ENCODE measurements around the gene SWT1. TPM values are rescaled to one million over a fixed set of nuclear protein-coding genes. Genes with fewer than 3 reads are reported as not detected.
"Not testable (repeated sequence)": the region's sequence is repeated elsewhere in the genome, so short reads cannot be mapped to it uniquely, and the experiment has no call there.

The SWT1 gene
- total RNA-seq, 1 donor from 2014 or later = 13.3 TPM

DNA sequence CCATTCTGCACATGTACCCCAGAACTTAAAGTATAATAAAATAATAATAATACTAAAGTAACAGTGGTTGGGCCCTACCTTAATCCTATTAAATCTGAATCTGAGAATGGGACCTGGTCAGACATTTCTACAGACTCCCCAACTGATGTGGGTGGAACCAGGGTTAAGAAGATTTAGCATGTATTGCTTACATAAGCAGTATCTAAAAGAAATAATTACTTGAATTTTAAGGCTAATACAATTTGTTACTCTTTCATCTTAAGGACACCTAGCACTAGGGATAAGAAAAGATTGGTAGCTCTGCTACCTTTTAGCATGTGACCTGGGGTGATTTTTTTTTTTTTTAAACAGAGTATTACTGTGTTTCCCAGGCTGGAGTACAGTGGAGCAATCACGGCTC, 80.7 kb downstream of the SWT1 start:
- ATAC-seq = no peak
- intact Hi-C loops (cut with DNase I) = no loop called here
- DNase-seq (ENCODE audit: low spot score) = no peak

DNA sequence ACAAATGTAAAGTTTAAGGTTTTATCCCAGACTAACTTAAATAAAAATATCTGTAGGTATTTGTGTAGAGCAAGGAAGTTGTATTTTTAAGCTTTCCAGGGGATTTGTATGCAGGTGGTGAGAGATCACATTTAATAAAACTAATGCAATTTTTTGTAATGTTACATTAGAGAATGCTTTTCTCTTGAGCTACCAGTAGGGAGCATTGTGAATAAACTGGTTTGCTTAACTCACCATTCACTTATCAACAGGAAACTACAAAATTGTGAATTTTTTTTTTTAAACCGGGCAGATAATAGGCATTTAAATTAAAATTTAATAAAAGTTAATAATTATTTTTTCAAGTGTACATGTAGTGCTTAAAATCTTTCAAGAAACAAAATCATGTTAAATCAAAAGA, 81.5 kb downstream of the SWT1 start:
- intact Hi-C loops (cut with DNase I) = no loop called here
- ATAC-seq (no peak), DNase-seq (ENCODE audit: low spot score) (no peak)

DNA sequence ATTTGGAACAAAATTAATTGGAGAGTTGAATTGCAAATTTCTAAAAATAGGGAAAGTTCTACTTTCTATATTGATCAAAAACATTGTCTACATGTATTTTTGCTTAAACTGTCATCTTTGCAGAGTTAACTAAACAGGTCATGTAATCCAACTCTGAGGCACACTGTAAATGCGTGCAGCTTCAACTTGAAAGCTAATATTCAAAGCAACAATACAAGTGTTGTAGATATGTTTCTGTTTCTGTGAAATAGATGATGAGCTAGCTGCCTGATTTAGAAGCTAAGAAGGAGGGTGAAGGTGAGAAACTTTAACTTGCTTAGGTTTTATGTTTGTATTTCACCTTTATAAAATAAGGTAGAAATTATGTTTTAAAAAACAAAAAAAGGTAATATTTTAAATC, 82.9 kb downstream of the SWT1 start:
- ATAC-seq (no peak), DNase-seq (ENCODE audit: low spot score) (no peak)
- intact Hi-C loops (cut with DNase I) = no loop called here

DNA sequence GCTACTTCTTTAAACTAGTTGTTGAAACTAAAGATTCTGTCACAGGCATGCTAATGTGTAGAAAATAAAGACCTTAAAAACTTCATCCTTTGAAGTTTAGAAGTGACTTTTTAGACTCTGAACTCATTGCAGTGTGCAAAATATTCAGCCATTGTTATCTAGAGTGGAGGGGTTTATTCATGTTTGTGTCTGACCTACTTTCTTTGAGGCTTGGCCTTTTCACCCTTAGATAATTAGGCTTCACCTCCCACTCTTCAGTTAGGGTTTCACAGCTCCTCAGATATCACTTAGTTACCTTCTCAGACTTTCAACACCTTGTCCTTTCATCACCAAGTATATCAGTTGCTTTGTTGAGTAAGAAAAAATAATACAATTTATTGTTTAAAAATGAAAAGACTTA, 84.2 kb downstream of the SWT1 start:
- intact Hi-C loops (cut with DNase I) = no loop called here

DNA sequence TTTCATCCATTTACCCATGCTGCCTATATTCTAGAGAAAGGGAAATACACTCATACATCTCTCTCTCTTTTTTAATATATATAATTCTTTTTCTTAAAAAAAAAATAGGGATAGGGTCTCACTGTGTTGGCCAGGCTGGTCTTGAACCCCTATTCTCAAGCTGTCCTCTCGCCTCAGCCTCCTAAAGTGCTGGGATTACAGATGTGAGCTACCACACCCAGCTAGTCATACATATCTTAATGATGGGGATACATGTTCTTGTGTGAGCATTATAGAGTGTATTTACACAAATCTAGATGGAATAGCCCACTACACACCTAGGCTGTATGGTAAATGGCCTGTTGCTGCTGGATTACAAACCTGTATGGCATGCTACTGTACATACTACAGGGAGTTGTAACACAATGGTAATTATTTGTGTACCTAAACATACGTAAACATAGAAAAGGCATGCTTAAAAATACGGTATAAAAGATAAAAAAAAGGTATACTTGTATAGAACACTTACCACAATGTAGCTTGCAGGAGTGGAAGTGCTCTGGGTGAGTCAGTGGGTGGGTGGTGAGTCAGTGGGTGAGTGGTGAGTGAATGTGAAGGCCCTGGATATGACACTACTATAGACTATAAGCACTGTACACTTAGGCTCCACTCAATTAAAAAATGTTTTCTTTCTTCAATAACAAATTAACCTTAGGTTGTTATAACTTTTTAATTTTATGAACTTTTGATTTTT, 87.2 kb downstream of the SWT1 start:
- no peak for ATAC-seq
- no peak for DNase-seq (ENCODE audit: low spot score)
- intact Hi-C loops (cut with DNase I) = no loop called here

More for the DNA sequence above, 84.2 kb downstream of the SWT1 start:
- no peak for ATAC-seq
- DNase-seq (ENCODE audit: low spot score) = no peak

DNA sequence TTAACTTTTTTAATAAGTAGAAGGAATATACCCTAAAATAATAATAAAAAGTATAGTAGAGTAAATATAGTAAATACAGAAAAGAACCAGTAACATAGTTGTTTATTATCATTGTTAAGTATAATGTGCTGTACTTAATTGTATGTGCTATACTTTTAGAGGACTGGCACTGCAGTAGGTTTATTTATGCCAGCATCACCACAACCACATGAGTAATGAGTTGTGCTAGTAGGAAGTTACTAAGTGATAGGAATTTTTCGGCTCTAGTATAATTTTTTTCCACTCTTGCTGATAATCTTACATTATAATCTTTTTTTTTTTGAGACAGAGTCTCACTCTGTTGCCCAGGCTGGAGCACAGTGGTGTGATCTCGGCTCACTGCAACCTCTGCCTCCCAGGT, 88.5 kb downstream of the SWT1 start:
- ATAC-seq (no peak), DNase-seq (ENCODE audit: low spot score) (no peak)
- intact Hi-C loops (cut with DNase I) = no loop called here

DNA sequence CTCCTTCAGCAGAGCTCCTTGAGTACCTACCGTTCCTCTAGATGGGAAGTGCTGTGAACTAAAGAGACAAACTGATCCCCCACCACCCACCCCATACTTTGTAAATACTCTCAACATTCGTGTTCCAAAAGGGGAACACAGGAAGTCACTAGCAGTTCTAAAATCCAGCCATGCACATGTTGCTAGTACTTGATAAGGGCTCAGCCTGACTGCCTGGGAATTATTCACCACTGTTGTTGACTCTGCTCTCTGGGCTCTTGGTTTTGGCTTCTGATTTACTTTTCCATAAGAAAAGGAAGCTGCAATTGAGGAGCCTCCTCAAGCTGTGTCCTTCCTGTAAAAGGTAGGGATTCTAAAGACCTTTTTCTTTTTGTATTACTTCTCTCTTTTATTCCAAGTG, 92.6 kb downstream of the SWT1 start:
- DNase-seq (ENCODE audit: low spot score) (no peak), ATAC-seq (no peak)
- intact Hi-C loops (cut with DNase I) = no loop called here

DNA sequence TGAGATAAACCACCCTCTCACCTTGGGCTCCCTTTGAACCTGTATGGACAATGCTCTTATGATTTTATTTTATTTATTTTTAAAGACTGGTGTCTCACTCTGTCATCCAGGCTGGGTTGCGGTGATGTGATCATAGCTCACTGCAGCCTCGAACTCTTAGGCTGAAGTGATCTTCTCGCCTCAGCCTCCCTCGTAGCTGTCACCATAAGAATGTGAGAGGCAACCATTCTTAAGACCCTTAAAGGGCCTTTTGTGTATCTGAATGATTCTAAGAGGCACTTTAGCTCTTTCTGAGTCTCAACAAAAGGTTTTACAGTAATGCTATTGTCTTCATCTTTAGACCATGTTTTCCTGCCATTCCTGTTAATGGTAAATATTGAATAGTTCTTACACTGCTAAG, 93.1 kb downstream of the SWT1 start:
- no peak for ATAC-seq
- DNase-seq (ENCODE audit: low spot score) = no peak
- intact Hi-C loops (cut with DNase I) = no loop called here

DNA sequence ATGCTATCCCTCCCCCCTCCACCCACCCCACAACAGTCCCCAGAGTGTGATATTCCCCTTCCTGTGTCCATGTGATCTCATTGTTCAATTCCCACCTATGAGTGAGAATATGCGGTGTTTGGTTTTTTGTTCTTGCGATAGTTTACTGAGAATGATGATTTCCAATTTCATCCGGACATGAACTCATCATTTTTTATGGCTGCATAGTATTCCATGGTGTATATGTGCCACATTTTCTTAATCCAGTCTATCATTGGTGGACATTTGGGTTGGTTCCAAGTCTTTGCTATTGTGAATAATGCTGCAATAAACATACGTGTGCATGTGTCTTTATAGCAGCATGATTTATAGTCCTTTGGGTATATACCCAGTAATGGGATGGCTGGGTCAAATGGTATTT, 95.0 kb downstream of the SWT1 start:
- intact Hi-C loops (cut with DNase I); ATAC-seq; DNase-seq (ENCODE audit: low spot score): not testable (repeated sequence)

DNA sequence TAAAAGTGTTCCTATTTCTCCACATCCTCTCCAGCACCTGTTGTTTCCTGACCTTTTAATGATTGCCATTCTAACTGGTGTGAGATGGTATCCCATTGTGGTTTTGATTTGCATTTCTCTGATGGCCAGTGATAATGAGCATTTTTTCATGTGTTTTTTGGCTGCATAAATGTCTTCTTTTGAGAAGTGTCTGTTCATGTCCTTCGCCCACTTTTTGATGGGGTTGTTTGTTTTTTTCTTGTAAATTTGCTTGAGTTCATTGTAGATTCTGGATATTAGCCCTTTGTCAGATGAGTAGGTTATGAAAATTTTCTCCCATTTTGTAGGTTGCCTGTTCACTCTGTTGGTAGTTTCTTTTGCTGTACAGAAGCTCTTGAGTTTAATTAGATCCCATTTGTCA, 95.4 kb downstream of the SWT1 start:
- intact Hi-C loops (cut with DNase I); DNase-seq (ENCODE audit: low spot score); ATAC-seq: not testable (repeated sequence)

DNA sequence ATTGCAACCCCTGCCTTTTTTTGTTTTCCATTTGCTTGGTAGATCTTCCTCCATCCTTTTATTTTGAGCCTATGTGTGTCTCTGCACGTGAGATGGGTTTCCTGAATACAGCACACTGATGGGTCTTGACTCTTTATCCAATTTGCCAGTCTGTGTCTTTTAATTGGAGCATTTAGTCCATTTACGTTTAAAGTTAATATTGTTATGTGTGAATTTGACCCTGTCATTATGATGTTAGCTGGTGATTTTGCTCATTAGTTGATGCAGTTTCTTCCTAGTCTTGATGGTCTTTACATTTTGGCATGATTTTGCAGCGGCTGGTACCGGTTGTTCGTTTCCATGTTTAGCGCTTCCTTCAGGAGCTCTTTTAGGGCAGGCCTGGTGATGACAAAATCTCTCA, 98.6 kb downstream of the SWT1 start:
- ATAC-seq; intact Hi-C loops (cut with DNase I): not testable (repeated sequence)

DNA sequence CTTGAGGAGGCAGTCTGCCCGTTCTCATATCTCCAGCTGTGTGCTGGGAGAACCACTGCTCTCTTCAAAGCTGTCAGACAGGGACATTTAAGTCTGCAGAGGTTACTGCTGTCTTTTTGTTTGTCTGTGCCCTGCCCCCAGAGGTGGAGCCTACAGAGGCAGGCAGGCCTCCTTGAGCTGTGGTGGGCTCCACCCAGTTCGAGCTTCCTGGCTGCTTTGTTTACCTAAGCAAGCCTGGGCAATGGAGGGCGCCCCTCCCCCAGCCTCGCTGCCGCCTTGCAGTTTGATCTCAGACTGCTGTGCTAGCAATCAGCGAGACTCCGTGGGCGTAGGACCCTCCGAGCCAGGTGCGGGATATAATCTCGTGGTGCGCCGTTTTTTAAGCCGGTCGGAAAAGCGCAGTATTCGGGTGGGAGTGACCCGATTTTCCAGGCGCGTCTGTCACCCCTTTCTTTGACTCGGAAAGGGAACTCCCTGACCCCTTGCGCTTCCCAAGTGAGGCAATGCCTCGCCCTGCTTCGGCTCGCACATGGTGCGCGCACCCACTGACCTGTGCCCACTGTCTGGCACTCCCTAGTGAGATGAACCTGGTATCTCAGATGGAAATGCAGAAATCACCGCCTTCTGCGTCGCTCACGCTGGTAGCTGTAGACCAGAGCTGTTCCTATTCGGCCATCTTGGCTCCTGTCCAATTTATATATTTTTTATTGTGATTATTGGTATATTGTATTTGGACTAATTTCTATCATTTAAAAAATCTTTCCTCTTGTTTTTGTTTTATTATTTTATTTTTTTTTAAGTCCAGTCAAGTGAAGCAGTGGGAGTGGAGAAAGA, 100.4 kb downstream of the SWT1 start:
- DNase-seq (ENCODE audit: low spot score); ATAC-seq; intact Hi-C loops (cut with DNase I): not testable (repeated sequence)

More for the DNA sequence above, 98.6 kb downstream of the SWT1 start:
- not testable (repeated sequence) for DNase-seq (ENCODE audit: low spot score)

DNA sequence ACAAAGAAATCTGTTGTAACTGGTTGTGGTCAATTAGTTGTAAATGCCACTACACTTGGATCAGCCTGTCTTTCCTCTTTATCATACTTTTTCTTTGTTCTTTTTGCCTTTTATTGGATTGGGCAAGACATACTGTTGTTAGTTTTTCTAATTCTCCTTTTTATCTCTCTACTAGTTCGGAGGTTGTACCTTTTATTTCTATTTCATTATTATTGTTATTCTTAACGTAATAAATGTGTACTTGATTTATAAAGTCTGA, 100.9 kb downstream of the SWT1 start:
- intact Hi-C loops (cut with DNase I) = no loop called here
- DNase-seq (ENCODE audit: low spot score) (no peak), ATAC-seq (no peak)

DNA sequence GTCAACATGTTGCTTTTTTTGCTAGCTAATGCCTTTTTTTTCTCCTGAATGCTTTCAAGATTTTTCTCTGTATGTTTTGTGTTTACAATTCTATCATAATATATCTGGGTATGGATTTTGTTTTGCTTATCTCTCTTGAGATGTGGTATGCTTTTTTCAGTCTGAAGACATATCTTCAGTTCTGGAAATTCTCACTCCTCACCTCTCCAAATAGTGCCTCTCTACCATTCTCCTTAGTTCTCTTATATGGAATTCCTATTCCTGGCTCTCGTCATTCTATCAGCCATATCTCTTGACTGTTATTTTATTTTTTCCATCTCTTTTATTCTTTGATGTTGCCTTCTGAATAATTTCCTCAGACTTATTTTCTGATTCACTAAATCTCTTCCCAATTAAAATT, 101.7 kb downstream of the SWT1 start:
- DNase-seq (ENCODE audit: low spot score) (no peak), ATAC-seq (no peak)
- intact Hi-C loops (cut with DNase I) = no loop called here

DNA sequence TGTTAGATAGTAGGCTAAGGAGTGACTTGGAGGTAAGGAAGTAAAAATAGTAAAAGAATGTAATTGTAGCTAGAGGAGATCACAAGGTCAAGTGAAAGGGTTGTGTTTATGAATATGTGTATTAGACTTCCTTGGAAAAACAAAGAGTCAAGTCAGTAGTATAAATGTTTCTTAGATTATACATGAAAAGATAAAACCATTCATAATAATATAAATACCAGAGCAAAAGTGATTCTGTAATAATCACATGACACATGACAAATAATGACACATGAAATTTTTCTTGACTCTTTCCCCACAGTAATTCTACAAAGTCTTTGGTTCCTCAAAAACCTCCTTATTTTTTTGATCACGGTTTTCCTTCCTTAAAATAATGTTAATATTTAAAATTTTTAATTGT, 103.6 kb downstream of the SWT1 start:
- DNase-seq (ENCODE audit: low spot score) (no peak), ATAC-seq (no peak)
- intact Hi-C loops (cut with DNase I) = no loop called here

DNA sequence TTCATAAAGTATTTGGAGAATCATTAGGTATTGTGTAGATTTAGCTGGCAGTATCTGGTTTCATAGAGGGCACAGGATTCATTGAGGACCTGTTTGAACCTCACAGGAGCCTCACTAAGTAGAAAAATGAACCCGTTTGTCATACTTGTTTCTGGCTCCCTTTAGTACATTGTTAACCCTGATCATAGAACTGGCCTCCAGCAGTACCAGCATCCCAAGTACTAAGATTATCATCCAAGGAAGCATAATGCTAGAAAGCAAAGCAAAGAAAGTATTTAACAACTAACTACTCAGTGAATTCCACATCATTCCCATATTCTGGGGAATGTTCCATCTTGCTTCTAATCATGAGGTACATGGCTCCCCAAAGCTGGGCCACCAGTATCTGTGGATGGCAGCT, 105.2 kb downstream of the SWT1 start:
- no peak for ATAC-seq
- intact Hi-C loops (cut with DNase I) = no loop called here
- DNase-seq (ENCODE audit: low spot score) = no peak

DNA sequence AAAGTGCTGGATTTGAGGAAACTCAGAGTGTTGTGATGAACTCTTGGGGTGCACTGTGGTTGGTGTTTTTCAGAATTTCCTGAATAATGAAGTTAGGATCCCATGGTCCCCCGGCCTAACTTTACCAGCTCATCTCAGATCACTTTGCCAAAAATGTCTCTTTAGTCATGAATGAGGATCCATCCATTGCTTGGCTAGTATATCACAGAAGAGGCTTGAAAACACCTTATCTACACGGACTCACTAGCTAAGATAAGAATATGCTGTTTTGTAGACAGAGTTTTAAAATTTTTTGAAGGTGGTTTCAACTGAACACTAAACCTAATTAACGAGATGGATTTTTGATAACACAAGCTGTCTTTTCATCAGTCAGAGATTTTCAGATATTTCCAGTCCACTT, 106.3 kb downstream of the SWT1 start:
- ATAC-seq (no peak), DNase-seq (ENCODE audit: low spot score) (no peak)
- intact Hi-C loops (cut with DNase I) = no loop called here

DNA sequence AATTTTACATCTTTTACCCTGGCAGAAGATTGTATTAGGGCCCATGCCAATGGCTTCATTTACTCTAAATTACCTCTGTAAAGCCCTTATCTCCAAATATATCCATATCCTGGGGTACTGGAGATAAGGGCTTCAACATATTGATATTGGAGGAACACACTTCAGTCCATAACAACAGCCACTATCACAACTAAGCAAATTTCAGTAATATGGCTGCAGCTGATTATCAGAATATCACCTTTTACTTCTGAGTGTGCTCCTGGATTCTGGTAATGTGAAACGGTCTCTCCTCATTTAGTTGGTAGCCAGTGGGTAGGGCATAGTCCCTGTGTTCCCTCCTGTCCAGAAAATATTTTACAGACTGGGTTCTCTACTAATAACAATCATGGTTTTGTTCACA, 106.8 kb downstream of the SWT1 start:
- intact Hi-C loops (cut with DNase I) = no loop called here
- DNase-seq (ENCODE audit: low spot score) (no peak), ATAC-seq (no peak)

DNA sequence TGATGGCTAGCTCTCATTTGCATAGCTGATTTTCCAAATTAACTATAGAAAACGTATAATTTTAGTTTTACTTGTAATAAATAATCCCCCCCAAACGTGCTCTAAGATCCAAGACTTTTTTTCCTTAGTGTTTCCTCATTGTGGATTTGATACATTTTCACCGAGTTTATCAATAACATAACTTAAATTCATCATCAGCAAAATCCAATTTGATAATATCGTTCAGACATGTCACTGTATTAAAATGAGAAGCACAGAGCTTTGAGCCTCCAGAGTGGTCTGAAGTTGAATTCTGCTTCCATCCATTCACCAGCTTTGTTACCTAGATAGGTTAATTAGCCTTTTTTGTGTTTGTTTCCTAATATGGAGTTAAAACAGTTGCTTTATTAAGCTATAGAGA, 108.3 kb downstream of the SWT1 start:
- intact Hi-C loops (cut with DNase I) = no loop called here
- ATAC-seq (no peak), DNase-seq (ENCODE audit: low spot score) (no peak)

DNA sequence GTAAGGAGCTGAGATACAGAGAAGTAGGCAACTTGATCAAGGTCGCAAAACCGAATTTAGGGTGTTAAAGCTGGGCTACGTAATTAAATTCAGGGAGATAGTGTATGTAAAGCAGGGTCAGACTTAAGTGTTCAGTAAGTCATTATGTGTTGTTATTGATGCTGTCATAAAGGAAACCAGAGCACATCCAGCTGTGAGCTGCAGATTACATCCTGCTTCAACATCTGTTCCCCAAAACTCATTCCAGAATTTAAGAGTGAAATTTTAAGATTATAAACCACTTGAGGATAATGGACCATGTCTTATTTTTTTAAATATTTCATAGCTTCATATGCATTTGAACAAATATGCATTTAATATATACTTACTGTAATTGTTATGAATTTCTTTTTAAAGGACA, 110.3 kb downstream of the SWT1 start:
- no peak for DNase-seq (ENCODE audit: low spot score)
- intact Hi-C loops (cut with DNase I) = no loop called here
- no peak for ATAC-seq

DNA sequence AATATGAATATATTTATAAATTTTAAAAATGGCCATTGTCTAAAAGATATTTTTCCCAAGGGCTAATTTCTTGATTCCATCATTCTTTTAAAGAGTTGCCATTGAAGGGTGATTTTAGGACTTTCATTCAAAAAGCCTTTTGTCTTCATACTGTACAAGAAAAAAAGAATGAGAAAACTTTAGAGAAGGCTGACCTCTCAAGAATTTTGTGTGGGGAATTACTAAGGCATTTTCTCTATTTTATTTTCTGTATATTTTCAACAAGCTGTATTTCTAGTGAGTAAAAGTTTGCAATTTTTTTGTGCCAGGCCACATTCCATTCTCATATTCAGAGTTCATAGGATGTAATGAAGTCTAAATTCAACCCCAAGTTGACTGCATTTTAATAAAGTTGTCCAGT, 110.7 kb downstream of the SWT1 start:
- no peak for DNase-seq (ENCODE audit: low spot score)
- no peak for ATAC-seq

More for the DNA sequence above, 110.7 kb downstream of the SWT1 start:
- intact Hi-C loops (cut with DNase I) = no loop called here

All from sciatic nerve (tissue), 2 donors.